Uterus (tissue), 4 donors: ENCODE results near the gene DNAH17. TPM values are rescaled to one million over a fixed set of nuclear protein-coding genes. Genes with fewer than 3 reads are reported as not detected.

Source experiments
- DNase-seq, 2 donors: peaks; one replicate each; pipeline ENCODE4 v3.0.0-alpha.2; 2019 to 2020
- H3K27ac ChIP-seq, 2 donors: fragments of 200-600 bp; sonication (generic); 1 replicate in 1 of 2; 2 replicates in 1 of 2; pipeline ENCODE4 v1.5.1; 2016 to 2018
- H3K27me3 ChIP-seq, 2 donors: fragments of 200-600 bp; sonication (generic); one replicate each; pipeline ENCODE4 v1.5.1; 2018 to 2019; ENCODE audit warnings: control low read depth in 1 of 2
- H3K36me3 ChIP-seq, 2 donors: fragments of 200-600 bp; sonication (generic); one replicate each; pipeline ENCODE4 v1.5.1; 2019; ENCODE audit warnings: control low read depth in 1 of 2
- H3K4me1 ChIP-seq, 2 donors: fragments of 200-600 bp; sonication (generic); one replicate each; pipeline ENCODE4 v1.5.1; 2018 to 2019; ENCODE audit warnings: control low read depth in 1 of 2
- H3K4me3 ChIP-seq, 2 donors: fragments of 200-600 bp; sonication (generic); 1 replicate in 1 of 2; 2 replicates in 1 of 2; pipeline ENCODE4 v1.5.1; 2018 to 2019; ENCODE audit warnings: mild to moderate bottlenecking in 1 of 2
- H3K9me3 ChIP-seq, 2 donors: fragments of 200-600 bp; sonication (generic); one replicate each; pipeline ENCODE4 v1.5.1; 2019; ENCODE audit warnings: control low read depth in 1 of 2
- POLR2A ChIP-seq, 2 donors: fragments of 450-650 bp; IDR thresholded peaks; one replicate each; pipeline ENCODE4 v1.6.1; 2016; ENCODE audit warnings: antibody characterized with exemption in 2 of 2, mild to moderate bottlenecking in 1 of 2, moderate library complexity in 1 of 2
- intact Hi-C: fragments of 100-400 bp; cut with DNase I; formaldehyde crosslinking; loops from one replicate; pipeline ENCODE4 v1.15.1; 2023; ENCODE audit warnings: low total_unique reads
- total RNA-seq, 4 donors: library from RNA; depleted of rRNA in 3 of 4; stranded (reverse); fragments of >200 nt in 3 of 4; gene quantifications; one replicate each; pipeline versions ENCODE4 v1.1.0 to v1.2.4, GENCODE V29; 2014 to 2023
- TF ChIP-seq, protein P1 (sequence below), 4 experiments: fragments of 200-600 bp in 2 of 4; fragments of 450-650 bp in 2 of 4; sonication (generic) in 2 of 4; IDR thresholded peaks; one replicate each; pipeline ENCODE4 v1.5.1; 2016 to 2019; ENCODE audit warnings: antibody characterized with exemption in 4 of 4, mild to moderate bottlenecking in 2 of 4, moderate library complexity in 1 of 4
- donor health status: DM: yes; HTN: yes; CAD: no.

The DNAH17 gene
- total RNA-seq, 4 donors from 2014 or later = 0.03 to 1.1 TPM; not detected in 2

DNA sequence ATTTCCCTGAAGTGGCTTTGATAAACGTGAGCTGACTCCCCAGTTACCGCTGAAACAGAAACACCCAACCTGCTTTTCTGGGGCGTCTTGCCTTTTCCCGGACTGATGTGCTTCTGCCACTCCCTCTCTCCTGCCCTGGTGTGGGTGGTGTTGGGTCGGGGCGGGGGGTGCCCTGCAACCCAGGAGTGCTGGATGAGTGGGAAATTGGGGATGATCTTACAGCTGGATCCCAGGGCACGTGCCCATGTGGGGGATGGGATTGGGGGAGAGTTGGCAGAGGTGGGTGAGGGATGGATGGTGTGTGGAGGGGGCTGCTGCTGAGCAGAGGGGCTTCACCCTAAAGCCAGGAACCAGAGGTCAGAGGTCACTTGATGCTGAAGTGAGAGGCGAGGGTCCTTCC is 170.3 kb downstream of the DNAH17 start:
- Histone ChIP-seq H3K4me1 (peaks cover 0 to 5% of the 10 kb centered on the region in 2 donors), H3K9me3 (no peaks in the 10 kb centered on the region), H3K36me3 (no peaks in the 10 kb centered on the region), H3K27me3 (no peaks in the 10 kb centered on the region), H3K4me3 (no peak overlapping the region), H3K27ac (no peak overlapping the region)
- intact Hi-C loops = no loop called here
- TF ChIP-seq POLR2A (IDR thresholded peaks at IDR 0.05) = no peak
- TF ChIP-seq, protein P1, sequence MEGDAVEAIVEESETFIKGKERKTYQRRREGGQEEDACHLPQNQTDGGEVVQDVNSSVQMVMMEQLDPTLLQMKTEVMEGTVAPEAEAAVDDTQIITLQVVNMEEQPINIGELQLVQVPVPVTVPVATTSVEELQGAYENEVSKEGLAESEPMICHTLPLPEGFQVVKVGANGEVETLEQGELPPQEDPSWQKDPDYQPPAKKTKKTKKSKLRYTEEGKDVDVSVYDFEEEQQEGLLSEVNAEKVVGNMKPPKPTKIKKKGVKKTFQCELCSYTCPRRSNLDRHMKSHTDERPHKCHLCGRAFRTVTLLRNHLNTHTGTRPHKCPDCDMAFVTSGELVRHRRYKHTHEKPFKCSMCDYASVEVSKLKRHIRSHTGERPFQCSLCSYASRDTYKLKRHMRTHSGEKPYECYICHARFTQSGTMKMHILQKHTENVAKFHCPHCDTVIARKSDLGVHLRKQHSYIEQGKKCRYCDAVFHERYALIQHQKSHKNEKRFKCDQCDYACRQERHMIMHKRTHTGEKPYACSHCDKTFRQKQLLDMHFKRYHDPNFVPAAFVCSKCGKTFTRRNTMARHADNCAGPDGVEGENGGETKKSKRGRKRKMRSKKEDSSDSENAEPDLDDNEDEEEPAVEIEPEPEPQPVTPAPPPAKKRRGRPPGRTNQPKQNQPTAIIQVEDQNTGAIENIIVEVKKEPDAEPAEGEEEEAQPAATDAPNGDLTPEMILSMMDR (IDR thresholded peaks at IDR 0.05) = no peak
- no peak for DNase-seq

DNA sequence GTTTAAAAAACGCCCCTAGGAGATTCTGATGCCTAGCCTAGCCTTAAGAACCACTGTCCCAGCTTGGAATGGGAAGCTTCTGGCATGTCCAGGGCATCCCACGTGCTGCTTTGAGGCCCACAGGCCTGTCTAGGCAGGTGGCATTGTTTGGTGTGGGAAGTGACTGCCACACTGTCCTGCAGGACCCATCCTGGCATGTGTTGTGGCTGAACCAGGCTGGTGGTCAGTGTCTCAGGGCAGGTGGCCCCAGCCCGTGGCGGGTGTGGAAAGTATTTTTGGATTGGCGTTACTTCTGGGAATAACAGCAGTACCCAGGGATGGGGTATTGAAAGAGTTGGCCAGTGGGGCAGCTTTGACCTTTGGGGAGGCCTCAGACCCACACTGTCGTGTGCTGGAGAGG is 170.8 kb downstream of the DNAH17 start:
- TF ChIP-seq, protein P1 (IDR thresholded peaks at IDR 0.05) = no peak
- no peak for TF ChIP-seq POLR2A (IDR thresholded peaks at IDR 0.05)
- Histone ChIP-seq H3K36me3 (no peaks in the 10 kb centered on the region), H3K27ac (no peak overlapping the region), H3K9me3 (no peaks in the 10 kb centered on the region), H3K4me1 (peaks cover 0 to 5% of the 10 kb centered on the region in 2 donors), H3K4me3 (no peak overlapping the region), H3K27me3 (no peaks in the 10 kb centered on the region)
- intact Hi-C loops = no loop called here
- no peak for DNase-seq

DNA sequence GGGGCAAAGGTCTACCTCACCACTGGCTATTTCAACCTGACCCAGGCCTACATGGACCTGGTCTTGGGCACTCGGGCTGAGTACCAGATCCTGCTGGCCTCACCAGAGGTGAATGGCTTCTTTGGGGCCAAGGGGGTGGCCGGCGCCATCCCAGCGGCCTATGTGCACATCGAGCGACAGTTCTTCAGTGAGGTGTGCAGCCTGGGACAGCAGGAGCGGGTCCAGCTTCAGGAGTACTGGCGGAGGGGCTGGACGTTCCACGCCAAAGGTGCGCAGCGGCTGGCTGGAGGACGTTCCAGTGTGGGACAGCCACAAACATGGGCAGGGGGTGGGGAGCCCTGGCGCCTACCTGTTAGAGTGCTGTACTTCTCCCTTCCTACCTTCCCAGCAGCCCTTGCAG is 173.4 kb downstream of the DNAH17 start:
- intact Hi-C loops = no loop called here
- Histone ChIP-seq H3K4me1 (no peaks in the 10 kb centered on the region), H3K27ac (no peak overlapping the region), H3K4me3 (no peak overlapping the region), H3K9me3 (no peaks in the 10 kb centered on the region), H3K27me3 (no peaks in the 10 kb centered on the region), H3K36me3 (no peaks in the 10 kb centered on the region)
- no peak for DNase-seq
- TF ChIP-seq POLR2A (IDR thresholded peaks at IDR 0.05) = no peak
- TF ChIP-seq, protein P1 (IDR thresholded peaks at IDR 0.05) = no peak

DNA sequence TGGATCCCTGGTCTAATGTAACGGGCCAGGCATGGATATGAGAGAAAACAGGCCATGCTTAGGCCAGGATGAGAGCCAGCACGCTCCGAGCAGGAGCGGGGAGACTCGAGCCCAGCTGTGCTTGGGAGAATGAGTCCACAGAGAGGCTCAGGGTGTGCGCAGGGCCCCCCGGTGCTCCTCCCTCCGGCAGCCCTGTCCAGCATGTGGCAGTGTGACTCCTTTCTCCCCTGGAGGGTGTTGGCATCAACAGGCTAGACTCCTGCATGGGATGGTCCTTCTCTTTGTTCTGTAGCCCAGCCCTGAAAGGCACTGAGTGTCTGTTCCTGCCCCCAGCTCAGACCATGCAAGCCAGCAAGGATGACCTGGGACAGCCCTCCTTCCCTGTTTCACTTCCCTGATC is 175.3 kb downstream of the DNAH17 start:
- no peaks in the 10 kb centered on the region for H3K36me3 ChIP-seq
- TF ChIP-seq, protein P1 (IDR thresholded peaks at IDR 0.05) = no peak
- no peak for TF ChIP-seq POLR2A (IDR thresholded peaks at IDR 0.05)
- no peak for DNase-seq
- no peak overlapping the region for H3K4me3 ChIP-seq
- H3K27ac ChIP-seq = no peak overlapping the region
- peaks cover 0 to 4% of the 10 kb centered on the region in 2 donors for H3K4me1 ChIP-seq
- intact Hi-C loops = no loop called here
- H3K27me3 ChIP-seq = no peaks in the 10 kb centered on the region
- no peaks in the 10 kb centered on the region for H3K9me3 ChIP-seq

DNA sequence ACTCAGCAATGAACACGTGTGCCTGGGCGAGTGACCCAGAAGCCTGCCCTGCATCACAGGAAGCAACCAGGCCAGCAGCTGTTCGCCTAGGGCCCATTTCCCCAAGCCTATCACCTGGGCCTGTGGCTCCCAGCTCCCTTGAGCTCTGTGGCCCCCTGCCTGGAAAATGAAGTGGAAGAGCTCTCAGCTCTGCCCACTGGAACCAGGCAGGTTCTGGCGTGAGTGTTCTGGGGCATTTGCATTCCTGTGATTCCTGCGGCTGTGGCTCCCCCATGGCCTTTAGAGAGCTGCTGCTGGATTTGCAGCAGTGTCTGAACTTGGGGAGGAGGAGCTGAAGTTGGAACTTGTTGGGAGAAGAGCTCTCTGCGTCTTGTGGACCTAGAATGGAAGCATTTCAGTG is 175.9 kb downstream of the DNAH17 start:
- intact Hi-C loops = no loop called here
- TF ChIP-seq POLR2A (IDR thresholded peaks at IDR 0.05) = no peak
- TF ChIP-seq, protein P1 (IDR thresholded peaks at IDR 0.05) = no peak
- Histone ChIP-seq H3K9me3 (no peaks in the 10 kb centered on the region), H3K27ac (no peak overlapping the region), H3K27me3 (no peaks in the 10 kb centered on the region), H3K36me3 (no peaks in the 10 kb centered on the region), H3K4me3 (no peak overlapping the region), H3K4me1 (peaks cover 0 to 4% of the 10 kb centered on the region in 2 donors)
- DNase-seq = no peak
